Fibroblast of lung (primary cell): ENCODE data around the gene SLC17A5. TPM values are rescaled to one million over a fixed set of nuclear protein-coding genes. Genes with fewer than 3 reads are reported as not detected.

Experiments used
- DNase-seq, 2 donors: peaks; one replicate each; pipeline versions ENCODE4 v3.0.0 to v3.0.0-alpha.2; 2010; ENCODE audit warnings: low read depth in 2 of 2
- H2AFZ ChIP-seq: 2 replicates; pipeline ENCODE4 v1.5.1; 2012; ENCODE audit warnings: low read length, control low read depth, inconsistent platforms
- H3K27ac ChIP-seq: 2 replicates; pipeline ENCODE4 v1.5.1; 2011; ENCODE audit warnings: low read length, control low read depth; ENCODE audit not compliant: insufficient read depth
- H3K27me3 ChIP-seq: 2 replicates; pipeline ENCODE4 v1.5.1; 2011; ENCODE audit warnings: mild to moderate bottlenecking, low read length; ENCODE audit not compliant: control insufficient read depth, insufficient read depth
- H3K36me3 ChIP-seq: 2 replicates; pipeline ENCODE4 v1.5.1; 2011; ENCODE audit warnings: low read length; ENCODE audit not compliant: control insufficient read depth, insufficient read depth
- H3K4me1 ChIP-seq: 2 replicates; pipeline ENCODE4 v1.5.1; 2011; ENCODE audit warnings: low read length; ENCODE audit not compliant: control insufficient read depth, insufficient read depth; ENCODE audit errors: extremely low read depth
- H3K4me2 ChIP-seq: 2 replicates; pipeline ENCODE4 v1.5.1; 2011; ENCODE audit warnings: low read length, control low read depth; ENCODE audit not compliant: insufficient read depth; ENCODE audit errors: extremely low read depth
- H3K4me3 ChIP-seq, 4 experiments: fragments of 200-600 bp in 1 of 4; sonication (generic) in 1 of 4; replicated peaks in 1 of 4; 2 replicates each; pipeline ENCODE4 v1.5.1; 2011 to 2016; ENCODE audit warnings: low read length in 4 of 4, low read depth in 3 of 4, mild to moderate bottlenecking in 3 of 4, control low read depth in 2 of 4, inconsistent platforms in 1 of 4, mixed read lengths in 1 of 4; ENCODE audit not compliant: insufficient read depth in 1 of 4; ENCODE audit errors: control extremely low read depth in 1 of 4
- H3K79me2 ChIP-seq: 2 replicates; pipeline ENCODE4 v1.5.1; 2012; ENCODE audit warnings: mild to moderate bottlenecking, low read length, inconsistent platforms; ENCODE audit not compliant: control insufficient read depth, insufficient read depth
- H3K9ac ChIP-seq: 2 replicates; pipeline ENCODE4 v1.5.1; 2011; ENCODE audit warnings: mild to moderate bottlenecking, low read length, control low read depth; ENCODE audit not compliant: insufficient read depth
- H3K9me3 ChIP-seq: 2 replicates; pipeline ENCODE4 v1.5.1; 2012; ENCODE audit warnings: low read depth, low read length; ENCODE audit not compliant: control insufficient read depth, insufficient read depth
- H4K20me1 ChIP-seq: 2 replicates; pipeline ENCODE4 v1.5.1; 2011; ENCODE audit warnings: low read length; ENCODE audit not compliant: control insufficient read depth, insufficient read depth; ENCODE audit errors: extremely low read depth
- EZH2 ChIP-seq: IDR thresholded peaks from 2 replicates; pipeline ENCODE4 v1.5.1; 2012; ENCODE audit warnings: low read length, control low read depth, mild to moderate bottlenecking; ENCODE audit errors: missing control alignments
- polyA plus RNA-seq, 2 donors: library from polyadenylated mRNA; depleted of rRNA in 1 of 2; stranded (reverse) in 1 of 2; unstranded in 1 of 2; fragments of >200 nt; gene quantifications; 2 replicates each; pipeline ENCODE4 v1.2.1, GENCODE V29; 2011 to 2012; ENCODE audit warnings: missing spikeins in 1 of 2
- total RNA-seq: library from RNA; depleted of rRNA; stranded (reverse); fragments of >200 nt; gene quantifications from 2 replicates; pipeline ENCODE4 v1.2.1, GENCODE V29; 2014
- TF ChIP-seq, protein P1 (sequence below), 2 donors: IDR thresholded peaks in 1 of 2; conservative IDR thresholded peaks in 1 of 2; 1 replicate in 1 of 2; 2 replicates in 1 of 2; pipeline ENCODE4 v1.5.1; 2011 to 2012; ENCODE audit warnings: low read length in 2 of 2, control low read depth in 1 of 2, inconsistent platforms in 1 of 2, low read depth in 1 of 2, mild to moderate bottlenecking in 1 of 2

SLC17A5 gene
- total and polyA plus RNA-seq, 2 donors (not counting 1 experiment from before 2014, with no cell fraction given): 39.3 to 56.8 TPM

DNA sequence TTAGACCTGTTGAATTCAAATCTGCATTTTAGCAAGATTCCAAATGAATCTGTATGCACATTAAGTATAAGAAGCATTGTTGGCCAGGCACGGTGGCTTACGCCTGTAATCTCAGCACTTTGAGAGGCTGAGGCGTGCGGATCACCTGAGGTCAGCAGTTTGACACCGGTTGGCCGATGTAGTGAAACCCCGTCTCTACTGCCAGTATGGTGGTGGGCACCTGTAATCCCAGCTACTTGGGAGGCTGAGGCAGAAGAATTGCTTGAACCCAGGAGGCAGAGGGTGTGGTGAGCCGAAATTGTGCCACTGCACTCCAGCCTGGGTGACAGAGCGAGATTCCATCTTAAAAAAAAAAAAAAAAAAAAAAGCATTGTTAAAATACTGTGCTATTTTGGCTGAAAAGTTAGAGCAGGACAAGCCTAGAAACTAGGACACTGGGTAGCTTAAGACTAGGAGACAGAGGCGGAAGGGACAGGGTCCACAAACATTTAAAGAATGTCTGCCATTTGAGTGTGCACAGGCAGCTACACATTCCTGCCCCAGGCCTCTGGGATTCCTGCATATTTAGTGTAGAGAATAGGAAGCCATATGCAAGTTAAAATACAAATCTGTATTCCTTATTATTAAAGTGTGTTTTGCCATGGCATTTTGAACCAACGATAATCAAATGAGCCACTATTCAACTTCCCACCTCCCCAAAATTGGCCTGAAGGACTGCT is 87.9 kb downstream of the SLC17A5 start:
- H3K36me3 ChIP-seq: no peaks in the 10 kb centered on the region
- no peaks in the 10 kb centered on the region for H3K79me2 ChIP-seq
- no peak overlapping the region for H3K4me3 ChIP-seq
- no peak for TF ChIP-seq EZH2
- TF ChIP-seq, protein P1, sequence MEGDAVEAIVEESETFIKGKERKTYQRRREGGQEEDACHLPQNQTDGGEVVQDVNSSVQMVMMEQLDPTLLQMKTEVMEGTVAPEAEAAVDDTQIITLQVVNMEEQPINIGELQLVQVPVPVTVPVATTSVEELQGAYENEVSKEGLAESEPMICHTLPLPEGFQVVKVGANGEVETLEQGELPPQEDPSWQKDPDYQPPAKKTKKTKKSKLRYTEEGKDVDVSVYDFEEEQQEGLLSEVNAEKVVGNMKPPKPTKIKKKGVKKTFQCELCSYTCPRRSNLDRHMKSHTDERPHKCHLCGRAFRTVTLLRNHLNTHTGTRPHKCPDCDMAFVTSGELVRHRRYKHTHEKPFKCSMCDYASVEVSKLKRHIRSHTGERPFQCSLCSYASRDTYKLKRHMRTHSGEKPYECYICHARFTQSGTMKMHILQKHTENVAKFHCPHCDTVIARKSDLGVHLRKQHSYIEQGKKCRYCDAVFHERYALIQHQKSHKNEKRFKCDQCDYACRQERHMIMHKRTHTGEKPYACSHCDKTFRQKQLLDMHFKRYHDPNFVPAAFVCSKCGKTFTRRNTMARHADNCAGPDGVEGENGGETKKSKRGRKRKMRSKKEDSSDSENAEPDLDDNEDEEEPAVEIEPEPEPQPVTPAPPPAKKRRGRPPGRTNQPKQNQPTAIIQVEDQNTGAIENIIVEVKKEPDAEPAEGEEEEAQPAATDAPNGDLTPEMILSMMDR (conservative IDR thresholded peaks at IDR 0.05 in 1 of 2, IDR thresholded peaks at IDR 0.05 in 1 of 2; ENCODE audit: low read depth in 1 of 2, low read length in 2 of 2): no peak
- H3K4me1 ChIP-seq: peaks cover 4% of the 10 kb centered on the region
- no peaks in the 10 kb centered on the region for H4K20me1 ChIP-seq
- no peaks in the 10 kb centered on the region for H3K9me3 ChIP-seq
- DNase-seq: peak in 1 of 2 donors; percentile 72
- H3K9ac ChIP-seq: no peak overlapping the region
- H2AFZ ChIP-seq: no peak overlapping the region
- H3K27ac ChIP-seq: no peak overlapping the region
- no peak overlapping the region for H3K4me2 ChIP-seq
- H3K27me3 ChIP-seq: no peaks in the 10 kb centered on the region

DNA sequence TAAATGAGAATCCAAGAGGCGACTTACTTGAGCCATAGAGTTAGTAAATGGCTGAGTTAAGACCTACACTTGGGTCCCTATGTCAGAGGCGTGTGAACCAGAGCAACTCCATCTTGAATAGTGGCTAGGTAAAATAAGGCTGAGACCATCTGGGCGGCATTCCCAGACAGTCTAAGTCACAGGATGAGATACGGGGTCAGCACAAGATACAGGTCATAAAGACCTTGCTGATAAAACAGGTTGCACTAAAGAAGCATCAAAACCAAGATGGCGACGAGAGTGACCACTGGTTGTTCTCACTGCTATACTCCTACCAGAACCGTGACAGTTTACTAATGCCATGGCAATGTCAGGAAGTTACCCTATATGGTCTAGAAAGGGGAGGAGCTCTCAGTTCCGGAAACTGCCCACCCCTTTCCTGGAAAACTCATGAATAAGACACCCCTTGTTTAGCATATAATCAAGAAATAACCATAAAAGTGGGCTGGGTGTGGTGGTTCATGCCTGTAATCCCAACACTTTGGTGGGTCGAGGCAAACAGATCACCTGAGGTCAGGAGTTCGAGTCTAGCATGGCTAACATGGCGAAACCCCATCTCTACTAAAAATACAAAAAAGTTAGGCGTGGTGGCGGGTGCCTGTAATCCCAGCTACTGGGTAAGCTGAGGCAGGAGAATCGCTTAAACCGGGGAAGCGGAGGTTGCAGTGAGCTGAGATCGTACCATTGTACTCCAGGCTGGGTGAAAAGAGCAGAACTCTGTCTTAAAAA is 89.0 kb downstream of the SLC17A5 start:
- no peak overlapping the region for H2AFZ ChIP-seq
- no peak overlapping the region for H3K27ac ChIP-seq
- DNase-seq: no peak
- H3K79me2 ChIP-seq: no peaks in the 10 kb centered on the region
- H3K36me3 ChIP-seq: no peaks in the 10 kb centered on the region
- no peak overlapping the region for H3K9ac ChIP-seq
- no peaks in the 10 kb centered on the region for H3K27me3 ChIP-seq
- peaks cover 4% of the 10 kb centered on the region for H3K4me1 ChIP-seq
- H3K4me3 ChIP-seq: no peak overlapping the region
- H4K20me1 ChIP-seq: no peaks in the 10 kb centered on the region
- no peak overlapping the region for H3K4me2 ChIP-seq
- TF ChIP-seq EZH2: no peak
- TF ChIP-seq, protein P1 (conservative IDR thresholded peaks at IDR 0.05 in 1 of 2, IDR thresholded peaks at IDR 0.05 in 1 of 2; ENCODE audit: low read depth in 1 of 2, low read length in 2 of 2): no peak
- H3K9me3 ChIP-seq: no peaks in the 10 kb centered on the region

- Histone ChIP-seq H4K20me1 (no peaks in the 10 kb centered on the region), H3K4me3 (no peak overlapping the region), H3K27ac (no peak overlapping the region), H2AFZ (no peak overlapping the region), H3K4me2 (no peak overlapping the region), H3K9me3 (no peaks in the 10 kb centered on the region), H3K79me2 (no peaks in the 10 kb centered on the region), H3K36me3 (no peaks in the 10 kb centered on the region), H3K9ac (no peak overlapping the region), H3K4me1 (peaks cover 3% of the 10 kb centered on the region), H3K27me3 (no peaks in the 10 kb centered on the region)
- no peak for DNase-seq
- TF ChIP-seq, protein P1 (conservative IDR thresholded peaks at IDR 0.05 in 1 of 2, IDR thresholded peaks at IDR 0.05 in 1 of 2; ENCODE audit: low read depth in 1 of 2, low read length in 2 of 2): no peak
- no peak for TF ChIP-seq EZH2
Observed at GRCh38 chr6:73562558-73562957, 91.2 kb downstream of the SLC17A5 start.
